OCI-LY3 (cell line): ENCODE results near the gene OXLD1.
"Not testable (repeated sequence)": the region's sequence is repeated elsewhere in the genome, so short reads cannot be mapped to it uniquely, and the experiment has no call there.

ENCODE experiments used
- H2AFZ ChIP-seq: fragments of 200-600, 300-600 bp; shearing (Covaris generic); 2 replicates; pipeline ENCODE4 v1.6.0; 2014; ENCODE audit warnings: antibody characterized with exemption, low read depth, low read length
- H3K27ac ChIP-seq: fragments of 200-600, 300-600 bp; sonication (generic); 2 replicates; pipeline ENCODE4 v1.5.1; 2014; ENCODE audit warnings: mild to moderate bottlenecking, low read length, moderate library complexity, mixed read lengths
- H3K27me3 ChIP-seq: fragments of 200-600, 300-600 bp; sonication (generic); 2 replicates; pipeline ENCODE4 v1.6.1; 2014; ENCODE audit warnings: low read depth, low read length, mixed read lengths
- H3K36me3 ChIP-seq: fragments of 200-600, 300-600 bp; sonication (generic); replicated peaks from 2 replicates; pipeline ENCODE3; 2014; ENCODE audit warnings: low read depth, low read length, mixed read lengths
- H3K4me1 ChIP-seq: fragments of 300-600, 200-600 bp; sonication (generic); 2 replicates; pipeline ENCODE4 v1.6.1; 2014; ENCODE audit warnings: low read length, mixed read lengths
- H3K4me2 ChIP-seq: fragments of 200-600, 300-600 bp; sonication (generic); 2 replicates; pipeline ENCODE4 v1.6.1; 2014; ENCODE audit warnings: low read length, mixed read lengths
- H3K4me3 ChIP-seq: fragments of 300-600, 200-600 bp; sonication (generic); 2 replicates; pipeline ENCODE4 v1.5.1; 2014; ENCODE audit warnings: antibody characterized with exemption, mild to moderate bottlenecking, low read length, moderate library complexity
- H3K79me2 ChIP-seq: fragments of 300-600, 200-600 bp; shearing (Covaris generic); 2 replicates; pipeline ENCODE4 v1.6.1; 2014; ENCODE audit warnings: mild to moderate bottlenecking, low read length, mixed read lengths
- H3K9ac ChIP-seq: fragments of 300-600, 200-600 bp; shearing (Covaris generic); 2 replicates; pipeline ENCODE4 v1.6.0; 2014; ENCODE audit warnings: mild to moderate bottlenecking, low read length, moderate library complexity
- H3K9me3 ChIP-seq: fragments of 200-600, 300-600 bp; shearing (Covaris generic); 2 replicates; pipeline ENCODE4 v1.6.1; 2014; ENCODE audit warnings: low read length, mixed read lengths; ENCODE audit not compliant: insufficient read depth
- H4K20me1 ChIP-seq: fragments of 200-600, 300-600 bp; sonication (generic); 2 replicates; pipeline ENCODE4 v1.6.1; 2016; ENCODE audit warnings: low read length, mixed read lengths; ENCODE audit not compliant: insufficient read depth
- EZH2phosphoT487 ChIP-seq: fragments of 200-600 bp; shearing (Covaris generic); IDR thresholded peaks from 2 replicates; pipeline ENCODE4 v1.6.1; 2018; ENCODE audit warnings: antibody characterized with exemption, mixed run types, low read depth
- TF ChIP-seq, protein P1 (sequence below): fragments of 200-600, 300-600 bp; sonication (generic); IDR thresholded peaks from 2 replicates; pipeline ENCODE4 v1.5.1; 2014; ENCODE audit warnings: antibody characterized with exemption, low read length, low read depth

Gene OXLD1

GRCh38 chr17:81631482-81631881 lies 34.9 kb downstream of the OXLD1 start:
- H3K4me2 ChIP-seq: no peak overlapping the region
- no peaks in the 10 kb centered on the region for H3K9me3 ChIP-seq
- no peak overlapping the region for H3K27ac ChIP-seq
- peaks cover 21% of the 10 kb centered on the region for H3K36me3 ChIP-seq
- H4K20me1 ChIP-seq: peaks cover 13% of the 10 kb centered on the region
- peaks cover 7% of the 10 kb centered on the region for H3K4me1 ChIP-seq
- H3K9ac ChIP-seq: no peak overlapping the region
- TF ChIP-seq, protein P1, sequence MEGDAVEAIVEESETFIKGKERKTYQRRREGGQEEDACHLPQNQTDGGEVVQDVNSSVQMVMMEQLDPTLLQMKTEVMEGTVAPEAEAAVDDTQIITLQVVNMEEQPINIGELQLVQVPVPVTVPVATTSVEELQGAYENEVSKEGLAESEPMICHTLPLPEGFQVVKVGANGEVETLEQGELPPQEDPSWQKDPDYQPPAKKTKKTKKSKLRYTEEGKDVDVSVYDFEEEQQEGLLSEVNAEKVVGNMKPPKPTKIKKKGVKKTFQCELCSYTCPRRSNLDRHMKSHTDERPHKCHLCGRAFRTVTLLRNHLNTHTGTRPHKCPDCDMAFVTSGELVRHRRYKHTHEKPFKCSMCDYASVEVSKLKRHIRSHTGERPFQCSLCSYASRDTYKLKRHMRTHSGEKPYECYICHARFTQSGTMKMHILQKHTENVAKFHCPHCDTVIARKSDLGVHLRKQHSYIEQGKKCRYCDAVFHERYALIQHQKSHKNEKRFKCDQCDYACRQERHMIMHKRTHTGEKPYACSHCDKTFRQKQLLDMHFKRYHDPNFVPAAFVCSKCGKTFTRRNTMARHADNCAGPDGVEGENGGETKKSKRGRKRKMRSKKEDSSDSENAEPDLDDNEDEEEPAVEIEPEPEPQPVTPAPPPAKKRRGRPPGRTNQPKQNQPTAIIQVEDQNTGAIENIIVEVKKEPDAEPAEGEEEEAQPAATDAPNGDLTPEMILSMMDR: no peak
- no peak overlapping the region for H3K4me3 ChIP-seq
- H3K27me3 ChIP-seq: no peaks in the 10 kb centered on the region
- H2AFZ ChIP-seq: no peak overlapping the region
- peaks cover 61% of the 10 kb centered on the region for H3K79me2 ChIP-seq

DNA sequence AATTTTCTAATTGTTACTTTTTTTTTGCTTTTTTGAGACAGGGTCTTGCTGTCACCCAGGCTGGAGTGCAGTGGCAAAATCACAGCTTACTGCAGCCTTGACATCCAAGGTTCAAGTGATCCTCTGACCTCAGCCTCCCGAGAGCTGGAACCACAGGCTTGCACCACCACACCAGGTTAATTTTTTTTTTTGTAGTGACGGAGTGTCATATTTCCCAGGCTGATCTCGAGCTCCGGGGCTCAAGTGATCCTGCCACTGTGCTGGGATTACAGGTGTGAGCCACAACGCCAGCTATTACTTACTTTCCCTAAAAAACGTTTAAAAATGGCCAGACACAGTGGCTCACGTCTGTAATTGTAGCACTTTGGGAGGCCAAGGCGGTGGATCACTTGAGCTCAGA lies 36.1 kb downstream of the OXLD1 start:
- H3K9ac ChIP-seq: no peak overlapping the region
- H3K36me3 ChIP-seq: peaks cover 31% of the 10 kb centered on the region
- peaks cover under 1% of the 10 kb centered on the region; the same call in 1 of the 2 replicates for H3K4me1 ChIP-seq
- H4K20me1 ChIP-seq: peaks cover under 1% of the 10 kb centered on the region; the same call in 1 of the 2 replicates
- H2AFZ ChIP-seq: no peak overlapping the region
- no peak overlapping the region for H3K27ac ChIP-seq
- H3K79me2 ChIP-seq: peaks cover 49% of the 10 kb centered on the region
- H3K27me3 ChIP-seq: no peaks in the 10 kb centered on the region
- TF ChIP-seq, protein P1: no peak
- no peaks in the 10 kb centered on the region for H3K9me3 ChIP-seq
- H3K4me3 ChIP-seq: no peak overlapping the region
- no peak overlapping the region for H3K4me2 ChIP-seq

- Histone ChIP-seq H3K79me2 (peaks cover 19% of the 10 kb centered on the region), H3K9ac (no peak overlapping the region), H3K4me3 (no peak overlapping the region), H4K20me1 (no peaks in the 10 kb centered on the region), H3K4me1 (no peaks in the 10 kb centered on the region), H3K4me2 (no peak overlapping the region), H3K27me3 (no peaks in the 10 kb centered on the region), H3K27ac (no peak overlapping the region), H2AFZ (no peak overlapping the region), H3K9me3 (no peaks in the 10 kb centered on the region), H3K36me3 (peaks cover 50% of the 10 kb centered on the region)
- TF ChIP-seq, protein P1: no peak
- TF ChIP-seq EZH2phosphoT487: no peak
Observed at GRCh38 chr17:81621494-81622130, 44.8 kb downstream of the OXLD1 start.

DNA sequence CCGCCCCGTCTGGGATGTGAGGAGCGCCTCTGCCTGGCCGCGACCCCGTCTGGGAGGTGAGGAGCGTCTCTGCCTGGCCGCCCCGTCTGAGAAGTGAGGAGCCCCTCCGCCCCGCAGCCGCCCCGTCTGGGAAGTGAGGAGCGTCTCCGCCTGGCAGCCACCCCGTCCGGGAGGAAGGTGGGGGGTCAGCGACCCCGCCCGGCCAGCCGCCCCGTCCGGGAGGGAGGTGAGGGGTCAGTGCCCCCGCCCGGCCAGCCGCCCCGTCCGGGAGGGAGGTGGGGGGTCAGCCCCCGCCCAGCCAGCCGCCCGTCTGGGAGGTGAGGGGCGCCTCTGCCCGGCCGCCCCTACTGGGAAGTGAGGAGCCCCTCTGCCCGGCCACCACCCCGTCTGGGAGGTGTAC lies 48.1 kb downstream of the OXLD1 start:
- H3K4me3 ChIP-seq, H3K4me1 ChIP-seq, H3K9me3 ChIP-seq, H3K27me3 ChIP-seq, H4K20me1 ChIP-seq, H3K27ac ChIP-seq, H3K4me2 ChIP-seq, H2AFZ ChIP-seq, H3K9ac ChIP-seq: not testable (repeated sequence)
- H3K79me2 ChIP-seq: peaks cover 36% of the 10 kb centered on the region
- peaks cover 44% of the 10 kb centered on the region for H3K36me3 ChIP-seq
